GM23248 (cell line): ENCODE measurements around the gene RPL29.

ENCODE experiments used
- EZH2 ChIP-seq: fragments of 200-600 bp; sonication (generic); IDR thresholded peaks from 2 replicates; pipeline ENCODE4 v1.6.1; 2018; ENCODE audit warnings: antibody characterized with exemption, mild to moderate bottlenecking; ENCODE audit not compliant: insufficient read depth, poor library complexity, severe bottlenecking
- EZH2phosphoT487 ChIP-seq: fragments of 200-600 bp; sonication (generic); IDR thresholded peaks from 2 replicates; pipeline ENCODE4 v1.6.1; 2018; ENCODE audit warnings: antibody characterized with exemption, moderate library complexity, mild to moderate bottlenecking, low read depth; ENCODE audit not compliant: insufficient read depth

GRCh38 chr3:51995346-51996163 is at the start of gene RPL29:
- TF ChIP-seq EZH2phosphoT487 (no peak), EZH2 (no peak)
